Stomach (tissue), 9 donors: ENCODE results near the gene PCDHGA2. TPM values are rescaled to one million over a fixed set of nuclear protein-coding genes. Genes with fewer than 3 reads are reported as not detected.
"Not testable (repeated sequence)": the region's sequence is repeated elsewhere in the genome, so short reads cannot be mapped to it uniquely, and the experiment has no call there.

Experiments
- DNase-seq, 2 donors: peaks; one replicate each; pipeline versions ENCODE4 v3.0.0 to v3.0.0-alpha.2; 2013 to 2019
- H3K27ac ChIP-seq, 5 donors: fragments of 200-600 bp in 4 of 5; sonication (generic) in 4 of 5; one replicate each; pipeline ENCODE4 v1.5.1; 2013 to 2019; ENCODE audit warnings: mild to moderate bottlenecking in 1 of 5, moderate library complexity in 1 of 5
- H3K27me3 ChIP-seq, 3 donors: fragments of 200-600 bp; sonication (generic); one replicate each; pipeline ENCODE4 v1.5.1; 2017 to 2019; ENCODE audit warnings: mixed run types in 1 of 3
- H3K36me3 ChIP-seq, 4 donors: fragments of 200-600 bp; sonication (generic); 1 replicate in 3 of 4; 2 replicates in 1 of 4; pipeline ENCODE4 v1.5.1; 2016 to 2019
- H3K4me1 ChIP-seq, 4 donors: fragments of 200-600 bp; sonication (generic); one replicate each; pipeline ENCODE4 v1.5.1; 2016 to 2019
- H3K4me3 ChIP-seq, 4 donors: fragments of 200-600 bp; sonication (generic) in 3 of 4; one replicate each; pipeline ENCODE4 v1.5.1; 2016 to 2019; ENCODE audit warnings: mild to moderate bottlenecking in 1 of 4
- H3K9me3 ChIP-seq, 4 donors: fragments of 200-600 bp; sonication (generic); one replicate each; pipeline ENCODE4 v1.5.1; 2016 to 2019
- CTCF ChIP-seq, 7 experiments: fragments of 450-650 bp in 4 of 7; fragments of 200-600 bp in 3 of 7; sonication (generic) in 3 of 7; IDR thresholded peaks; one replicate each; pipeline ENCODE4 v1.5.1; 2016 to 2019; ENCODE audit warnings: antibody characterized with exemption in 7 of 7, control low read depth in 2 of 7, mild to moderate bottlenecking in 1 of 7
- EP300 ChIP-seq: sonication (generic); formaldehyde crosslinking; IDR thresholded peaks from one replicate; pipeline ENCODE4 v1.6.1; 2017; ENCODE audit warnings: antibody characterized with exemption
- POLR2A ChIP-seq, 4 donors: fragments of 450-650 bp; IDR thresholded peaks; one replicate each; pipeline ENCODE4 v1.6.1; 2016; ENCODE audit warnings: antibody characterized with exemption in 4 of 4, control low read depth in 2 of 4, mild to moderate bottlenecking in 1 of 4, moderate library complexity in 1 of 4
- POLR2AphosphoS5 ChIP-seq, 3 donors: sonication (generic); formaldehyde crosslinking; IDR thresholded peaks; one replicate each; pipeline ENCODE4 v1.6.1; 2016; ENCODE audit warnings: antibody characterized with exemption in 3 of 3
- WGBS, 5 donors: extraction: QIAGEN DNeasy Blood & Tissue Kit in 3 of 5; methylation state at CpG; one replicate each; pipeline versions ENCODE4 v1.1.5 to v1.1.7; 2013 to 2018; 5-methylcytosine and 5-hydroxymethylcytosine counted together
- intact Hi-C: fragments of 100-400 bp; cut with DNase I; formaldehyde crosslinking; loops from one replicate; pipeline ENCODE4 v1.15.1; 2023; ENCODE audit warnings: low total_unique reads
- polyA plus RNA-seq, 3 donors: library from polyadenylated mRNA; stranded (reverse); fragments of 200-250 nt; gene quantifications; one replicate each; pipeline ENCODE4 v1.2.3, GENCODE V29; 2013
- total RNA-seq, 5 donors: library from RNA; depleted of rRNA; stranded (reverse); fragments of >200 nt; gene quantifications; one replicate each; pipeline versions ENCODE4 v1.1.0 to v1.2.3, GENCODE V29; 2014 to 2016
- donor health status: healthy with polysubstance abuse.
- donor health status: Bipolar disorder and iron deficiency.
- donor health status: healthy.

PCDHGA2 gene
- total and polyA plus RNA-seq, 8 donors = 0.06 to 3.5 (median 1.3) TPM

DNA sequence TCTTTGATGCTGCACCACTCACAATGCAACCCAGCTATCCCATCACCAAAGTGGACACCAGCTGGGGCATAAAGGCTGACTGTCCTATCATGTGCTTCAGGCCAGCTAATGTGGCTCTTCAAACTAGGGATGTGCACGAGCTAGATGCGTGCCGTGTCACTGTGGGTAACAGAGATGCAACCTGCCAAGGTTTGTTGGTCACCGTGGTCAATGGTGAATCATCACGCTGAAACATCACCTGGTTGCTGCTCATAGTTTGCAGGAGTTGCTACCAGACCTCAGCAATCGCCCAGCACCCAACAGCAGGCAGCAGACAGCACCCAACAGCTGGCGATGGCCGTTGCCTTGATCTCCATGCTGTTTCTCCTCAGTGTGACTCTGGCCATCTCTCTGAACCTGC, 10.3 kb upstream of the PCDHGA2 start:
- Histone ChIP-seq H3K36me3 (peaks cover 0 to 5% (median 0%) of the 10 kb centered on the region in 4 donors), H3K4me1 (no peaks in the 10 kb centered on the region), H3K27me3 (peaks cover 0 to 54% (median 20%) of the 10 kb centered on the region in 3 donors), H3K27ac (no peak overlapping the region), H3K9me3 (peaks cover 21 to 97% (median 81%) of the 10 kb centered on the region in 4 donors), H3K4me3 (no peak overlapping the region)
- 78 to 82% (median 81%) methylated on average over 3 to 8 of the region's 8 CpGs for WGBS, 5 donors
- intact Hi-C loops = loop anchor here (10.0 kb wide), 1 partner anchor 207 kb away; no protein-coding TSS in a partner anchor
- no peak for DNase-seq
- TF ChIP-seq EP300 (no peak), POLR2AphosphoS5 (IDR thresholded peaks at IDR 0.05) (no peak), CTCF (IDR thresholded peaks at IDR 0.05) (no peak), POLR2A (IDR thresholded peaks at IDR 0.05) (no peak)

GRCh38 chr5:141330299-141331080, 8.1 kb upstream of the PCDHGA2 start, which contains the start of gene PCDHGA1:
TSS of gene PCDHGA1 (plus strand) at chr5:141330514.
- Histone ChIP-seq H3K27ac (no peak within 1 kb of the TSS), H3K4me1 (no peaks in the 10 kb centered on the region), H3K4me3 (no peak within 1 kb of the TSS), H3K36me3 (peaks cover 0 to 5% (median 0%) of the 10 kb centered on the region in 4 donors), H3K9me3 (peaks cover 25 to 97% (median 87%) of the 10 kb centered on the region in 4 donors), H3K27me3 (peaks cover 0 to 70% (median 28%) of the 10 kb centered on the region in 3 donors)
- WGBS, 5 donors = 22 to 32% (median 27%) methylated on average over 21 of the region's 21 CpGs
- no peak for TF ChIP-seq EP300
- TF ChIP-seq POLR2AphosphoS5 (IDR thresholded peaks at IDR 0.05) = no peak
- TF ChIP-seq CTCF (IDR thresholded peaks at IDR 0.05) = no peak
- no peak for TF ChIP-seq POLR2A (IDR thresholded peaks at IDR 0.05)
- peak in 1 of 2 donors; percentile 27 for DNase-seq
- intact Hi-C loops = no loop called here

DNA sequence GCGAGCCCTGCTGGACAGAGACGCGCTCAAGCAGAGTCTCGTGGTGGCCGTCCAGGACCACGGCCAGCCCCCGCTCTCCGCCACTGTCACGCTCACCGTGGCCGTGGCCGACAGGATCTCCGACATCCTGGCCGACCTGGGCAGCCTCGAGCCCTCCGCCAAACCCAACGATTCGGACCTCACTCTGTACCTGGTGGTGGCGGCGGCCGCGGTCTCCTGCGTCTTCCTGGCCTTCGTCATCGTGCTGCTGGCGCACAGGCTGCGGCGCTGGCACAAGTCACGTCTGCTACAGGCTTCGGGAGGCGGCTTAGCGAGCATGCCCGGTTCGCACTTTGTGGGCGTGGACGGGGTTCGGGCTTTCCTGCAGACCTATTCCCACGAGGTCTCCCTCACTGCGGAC, 6.0 kb upstream of the PCDHGA2 start:
- H3K4me1 ChIP-seq, intact Hi-C loops, H3K4me3 ChIP-seq, DNase-seq, H3K36me3 ChIP-seq, H3K27ac ChIP-seq: not testable (repeated sequence)
- 20 to 44% (median 42%) methylated on average over 6 to 39 of the region's 39 CpGs for WGBS, 5 donors
- H3K27me3 ChIP-seq = peaks cover 0 to 66% (median 28%) of the 10 kb centered on the region in 3 donors
- H3K9me3 ChIP-seq = peaks cover 20 to 95% (median 82%) of the 10 kb centered on the region in 4 donors

- WGBS, 5 donors = 42 to 70% (median 62%) methylated on average over 19 to 44 of the region's 45 CpGs
- peaks cover 0 to 66% (median 14%) of the 10 kb centered on the region in 3 donors for H3K27me3 ChIP-seq
- H3K4me3 ChIP-seq, H3K36me3 ChIP-seq, intact Hi-C loops, DNase-seq, H3K27ac ChIP-seq, H3K4me1 ChIP-seq: not testable (repeated sequence)
- peaks cover 40 to 100% (median 95%) of the 10 kb centered on the region in 4 donors for H3K9me3 ChIP-seq
Measured at GRCh38 chr5:141340781-141341354, 2.3 kb downstream of the PCDHGA2 start.

DNA sequence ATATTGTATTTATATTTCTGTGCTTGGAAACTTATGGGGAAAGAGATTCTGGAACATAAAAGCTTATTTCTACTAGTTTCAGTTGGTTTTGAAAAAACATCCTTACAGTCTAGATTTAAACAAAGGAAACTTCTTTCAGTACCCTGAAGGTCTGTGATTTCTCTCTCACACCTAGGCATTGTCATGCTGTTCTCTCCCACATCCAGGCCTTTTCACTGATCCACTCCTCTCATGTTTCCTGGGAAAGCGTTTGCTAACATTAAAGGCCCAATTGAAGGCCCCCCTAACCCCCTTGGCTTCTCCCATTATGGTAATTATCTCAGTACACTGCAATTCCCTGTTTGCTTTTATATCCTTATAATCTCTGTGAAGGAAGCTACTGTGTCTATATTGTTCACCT, 4.2 kb downstream of the PCDHGA2 start:
- Histone ChIP-seq H3K9me3 (peaks cover 46 to 100% (median 98%) of the 10 kb centered on the region in 4 donors), H3K4me3 (no peak overlapping the region), H3K27me3 (peaks cover 0 to 65% (median 18%) of the 10 kb centered on the region in 3 donors), H3K4me1 (no peaks in the 10 kb centered on the region), H3K36me3 (peaks cover 0 to 8% (median 0%) of the 10 kb centered on the region in 4 donors), H3K27ac (no peak overlapping the region)
- intact Hi-C loops = no loop called here
- TF ChIP-seq CTCF (IDR thresholded peaks at IDR 0.05) = no peak
- no peak for TF ChIP-seq POLR2AphosphoS5 (IDR thresholded peaks at IDR 0.05)
- no peak for TF ChIP-seq POLR2A (IDR thresholded peaks at IDR 0.05)
- no peak for TF ChIP-seq EP300
- 5 to 26% (median 17%) methylated on average over 1 of the region's 1 CpG for WGBS, 5 donors
- DNase-seq = no peak
